ENCODE measurements around the gene CCDC8.
"Not testable (repeated sequence)": the region's sequence is repeated elsewhere in the genome, so short reads cannot be mapped to it uniquely, and the experiment has no call there.

CCDC8 gene

GRCh38 chr19:46397801-46398479, 15.4 kb downstream of the CCDC8 start:
- DNase-seq, result not testable (repeated sequence)

- DNase-seq, result no peak
These were observed 19.0 kb downstream of the CCDC8 start for GRCh38 chr19:46394402-46394797.

GRCh38 chr19:46393456-46394401, 19.6 kb downstream of the CCDC8 start:
- DNase-seq, result no peak

- DNase-seq, result no peak
These were observed 20.5 kb downstream of the CCDC8 start for GRCh38 chr19:46392837-46393236.

GRCh38 chr19:46392252-46392801, 21.0 kb downstream of the CCDC8 start:
- DNase-seq, result no peak

- no peak for DNase-seq
These were observed 21.8 kb downstream of the CCDC8 start for GRCh38 chr19:46391296-46392251.

- no peak for DNase-seq
These were observed 22.5 kb downstream of the CCDC8 start for GRCh38 chr19:46390866-46391265.

GRCh38 chr19:46390121-46390858, 23.1 kb downstream of the CCDC8 start:
- DNase-seq, result no peak

- no peak for DNase-seq
These were observed 24.9 kb downstream of the CCDC8 start for GRCh38 chr19:46388311-46389095.

GRCh38 chr19:46387713-46388130, 25.6 kb downstream of the CCDC8 start:
- no peak for DNase-seq

- no peak for DNase-seq
These were observed 26.2 kb downstream of the CCDC8 start for GRCh38 chr19:46386996-46387712.

- DNase-seq, result no peak
These were observed 27.2 kb downstream of the CCDC8 start for GRCh38 chr19:46386151-46386550.

- no peak for DNase-seq
These were observed 27.7 kb downstream of the CCDC8 start for GRCh38 chr19:46385636-46386035.

GRCh38 chr19:46384396-46384795, 29.0 kb downstream of the CCDC8 start:
- DNase-seq, result no peak

- no peak for DNase-seq
These were observed 29.5 kb downstream of the CCDC8 start for GRCh38 chr19:46383846-46384245.

GRCh38 chr19:46383171-46383815, 30.1 kb downstream of the CCDC8 start:
- DNase-seq, result no peak

GRCh38 chr19:46381756-46382345, 31.5 kb downstream of the CCDC8 start:
- no peak for DNase-seq

- DNase-seq, result no peak
These were observed 32.0 kb downstream of the CCDC8 start for GRCh38 chr19:46381346-46381745.

- no peak for DNase-seq
These were observed 32.7 kb downstream of the CCDC8 start for GRCh38 chr19:46380690-46381089.

Data from activated CD4-positive, alpha-beta T cell treated with anti-CD3 and anti-CD28 coated beads for 4 hours (primary cell).